Loucy (cell line): Measurements from ENCODE around the gene RAD23B.

Source experiments
- CTCF ChIP-seq: fragments of 200-600 bp; sonication (generic); conservative IDR thresholded peaks from 2 replicates; pipeline ENCODE4 v1.5.1; 2014; ENCODE audit warnings: mild to moderate bottlenecking, antibody characterized with exemption, low read length
- EZH2phosphoT487 ChIP-seq: fragments of 200-600 bp; IDR thresholded peaks from 2 replicates; pipeline ENCODE4 v1.6.1; 2018; ENCODE audit warnings: antibody characterized with exemption, mild to moderate bottlenecking, moderate library complexity, borderline replicate concordance

GRCh38 chr9:107281922-107282667, 984 bp upstream of the RAD23B start:
- TF ChIP-seq CTCF = no peak
- no peak for TF ChIP-seq EZH2phosphoT487
